HG02840 (cell line): ENCODE results near the gene CACNA2D2.

Source experiments
- ATAC-seq: cut with Tn5 transposase; IDR thresholded peaks from one replicate; pipeline ENCODE4 v1.9.1; 2021; ENCODE audit warnings: mild to moderate bottlenecking, moderate library complexity, moderate number of reproducible peaks; ENCODE audit not compliant: unreplicated experiment, low FRiP score

CACNA2D2 gene

DNA sequence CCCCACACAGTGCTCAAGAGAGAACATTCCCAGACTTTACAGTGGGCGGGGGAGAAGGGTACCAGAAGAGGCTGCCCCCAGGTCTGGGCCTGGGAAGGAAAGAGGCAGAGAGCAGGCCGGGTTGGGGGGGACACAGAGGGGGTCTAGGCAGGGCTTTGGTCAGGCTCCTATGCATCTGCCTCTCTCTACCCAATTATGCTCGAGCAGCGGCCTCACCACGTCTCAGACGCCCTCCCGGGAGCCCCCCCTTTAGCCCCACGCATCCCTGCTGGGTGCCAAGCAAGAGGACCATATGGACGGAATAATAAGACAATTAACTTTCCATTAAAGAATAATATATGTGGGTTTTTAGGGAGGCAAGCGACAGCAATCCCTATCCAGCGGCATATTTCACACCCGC lies 32.8 kb downstream of the CACNA2D2 start:
- no peak for ATAC-seq

DNA sequence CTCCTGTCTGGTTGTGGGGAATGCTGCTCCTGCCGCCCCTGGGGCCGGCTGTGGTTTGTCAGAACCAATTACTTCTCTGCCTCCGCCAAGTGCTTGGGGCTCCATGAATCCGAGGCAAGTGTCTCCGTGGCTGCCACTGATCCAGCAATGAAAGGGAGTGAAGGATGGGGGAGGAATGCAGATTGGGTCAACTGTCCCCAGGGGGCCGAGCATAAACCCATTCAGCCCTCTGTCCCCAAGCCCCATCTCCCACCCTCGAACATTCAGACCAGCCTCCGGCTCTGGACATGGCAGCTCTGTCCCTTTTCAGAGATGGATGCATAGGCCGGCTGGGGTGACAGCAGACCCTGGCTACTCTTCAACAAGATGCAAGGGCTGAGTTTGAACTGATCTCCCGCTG lies 35.5 kb downstream of the CACNA2D2 start:
- ATAC-seq = no peak

DNA sequence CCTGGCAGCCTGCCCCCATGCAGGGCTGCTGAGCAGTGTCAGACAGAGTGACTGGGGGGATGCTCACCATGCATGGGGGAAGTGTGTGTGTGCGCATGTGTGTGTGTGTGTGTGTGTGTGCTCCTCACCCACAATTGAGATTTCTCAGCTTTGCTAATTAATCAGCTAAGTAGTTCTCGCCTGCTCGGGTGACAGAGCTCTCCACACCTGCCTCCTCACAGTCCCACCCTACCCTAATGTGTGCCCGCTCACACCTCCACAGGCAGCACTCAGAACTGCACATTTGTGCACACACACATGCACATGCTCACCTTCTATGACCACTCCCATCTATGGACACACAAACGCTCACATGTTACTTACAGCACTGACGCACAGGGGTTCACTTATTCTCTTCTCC lies 37.3 kb downstream of the CACNA2D2 start:
- no peak for ATAC-seq

DNA sequence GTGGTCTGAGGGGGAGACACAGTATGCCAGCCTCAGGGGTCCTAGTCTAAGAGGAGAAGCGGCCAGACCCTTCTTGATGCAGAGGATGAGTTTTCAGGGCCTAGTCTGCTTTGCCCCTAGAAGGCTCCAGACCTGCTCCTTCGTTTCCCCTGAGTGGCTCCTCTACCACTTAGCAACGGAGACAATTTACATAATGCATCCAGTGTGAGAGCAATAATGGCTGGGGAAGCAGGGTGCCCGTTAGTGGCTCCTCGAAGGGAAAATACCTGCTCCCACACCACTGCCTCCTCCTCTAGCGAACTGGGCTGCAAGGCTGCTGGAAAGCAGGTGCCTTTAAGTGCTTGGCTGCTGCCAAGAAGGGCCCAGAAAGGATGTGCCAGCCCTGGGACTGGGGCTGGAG lies 38.9 kb downstream of the CACNA2D2 start:
- ATAC-seq = no peak

DNA sequence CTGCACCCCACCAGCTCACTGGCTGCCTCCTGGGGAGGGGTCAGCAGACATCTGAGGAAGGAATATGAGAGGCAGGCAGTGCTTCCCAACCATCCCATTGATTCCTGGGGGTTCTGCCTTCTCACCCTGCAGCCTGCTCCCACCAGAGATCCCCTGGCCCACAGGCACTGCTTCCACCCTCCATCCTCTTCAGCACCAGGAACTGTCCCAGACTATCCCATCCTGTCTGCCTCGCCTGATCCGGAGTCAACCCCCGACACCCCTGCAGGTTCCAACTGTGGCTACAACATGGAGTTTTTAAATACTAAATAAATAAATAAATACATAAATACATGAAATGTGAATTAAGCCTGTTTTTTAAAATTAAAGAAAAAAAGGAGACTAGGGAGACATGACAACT lies 43.6 kb downstream of the CACNA2D2 start:
- ATAC-seq = no peak

DNA sequence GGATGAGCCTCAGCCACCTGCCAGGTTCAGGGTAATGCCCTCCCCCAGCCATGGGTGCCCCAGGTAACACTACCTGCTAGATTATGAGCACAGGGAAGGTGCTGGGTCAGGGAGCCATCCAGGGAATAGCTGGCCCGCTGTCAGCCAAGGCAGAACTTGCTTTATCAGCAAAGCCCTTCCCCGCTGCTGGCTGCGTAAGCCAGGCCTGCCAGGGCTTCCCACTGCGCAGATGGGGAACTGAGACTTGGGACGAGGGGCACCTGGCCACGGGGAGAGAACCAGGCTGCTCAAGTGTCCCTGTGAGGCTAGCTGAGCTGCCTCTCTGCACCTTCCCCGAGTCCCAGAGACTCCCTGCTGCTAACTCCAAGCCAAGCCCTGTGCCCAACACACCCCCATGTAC lies 45.4 kb downstream of the CACNA2D2 start:
- no peak for ATAC-seq

DNA sequence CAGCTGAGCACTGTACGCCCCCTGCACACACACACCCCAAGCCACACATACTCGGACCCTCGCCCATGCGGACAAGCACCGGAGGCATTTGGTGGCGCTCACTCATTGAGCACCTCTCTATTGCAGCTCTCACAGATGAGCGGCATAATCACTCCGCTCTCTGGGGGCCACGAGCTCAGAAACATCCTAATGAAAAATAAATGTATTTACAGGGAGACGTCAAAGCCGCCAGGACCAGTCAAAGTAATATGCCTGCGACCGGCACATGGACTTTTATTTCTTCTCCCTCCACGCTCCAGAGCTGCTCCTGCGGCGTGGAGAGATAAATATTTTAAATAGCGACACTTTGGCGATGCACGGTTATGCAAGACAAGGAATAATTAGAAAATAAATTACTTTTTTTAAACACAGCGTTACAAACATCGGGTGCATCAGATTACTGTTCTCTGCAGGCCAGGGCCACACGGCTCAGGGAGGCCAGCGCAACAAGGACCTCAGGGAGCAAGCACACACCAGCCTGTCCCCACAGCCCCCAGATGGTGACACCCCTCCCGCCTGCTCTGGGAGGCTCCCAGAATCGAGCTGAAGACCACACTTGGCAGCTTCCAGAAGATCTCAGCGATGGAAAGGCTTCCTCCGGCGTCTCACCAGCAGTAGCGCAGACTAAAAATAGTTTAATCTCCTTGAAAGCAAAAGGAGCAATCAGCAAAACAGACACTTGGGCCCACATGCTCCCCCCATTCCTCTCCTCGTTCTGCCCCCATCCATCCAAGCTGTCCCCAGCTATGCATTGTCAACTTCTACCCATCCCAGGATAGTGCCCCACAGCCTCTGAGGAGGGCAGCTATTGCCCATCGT lies 48.0 kb downstream of the CACNA2D2 start:
- ATAC-seq = no peak

DNA sequence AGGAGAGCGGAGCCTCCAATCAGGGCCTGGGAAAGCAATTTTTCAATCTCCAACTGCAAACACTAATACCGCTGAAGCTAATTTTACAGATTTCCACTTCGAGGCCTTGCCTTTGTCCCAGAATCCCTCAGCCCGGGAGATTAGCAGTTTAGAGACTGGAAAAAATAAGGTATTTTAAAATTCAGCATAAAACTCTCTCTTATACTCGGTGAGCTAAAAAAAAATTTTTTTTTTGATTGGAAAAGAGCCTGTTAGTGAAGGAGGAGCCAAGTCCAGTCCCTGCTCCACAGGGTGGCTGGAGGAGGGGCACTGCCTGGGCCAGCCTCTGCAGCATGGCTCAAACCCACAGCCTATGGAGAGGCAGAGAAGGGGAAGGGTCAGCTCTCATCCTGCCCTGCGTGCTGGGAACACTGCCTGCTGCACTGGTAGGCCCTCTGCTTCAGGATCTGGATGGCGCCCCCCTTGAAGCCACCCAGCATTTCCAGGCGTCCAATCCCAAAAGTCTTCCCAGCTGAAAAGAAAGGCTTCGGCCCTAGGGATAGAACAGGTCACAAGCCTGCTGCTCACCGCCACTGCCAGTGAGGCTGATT lies 48.9 kb downstream of the CACNA2D2 start:
- ATAC-seq = no peak

DNA sequence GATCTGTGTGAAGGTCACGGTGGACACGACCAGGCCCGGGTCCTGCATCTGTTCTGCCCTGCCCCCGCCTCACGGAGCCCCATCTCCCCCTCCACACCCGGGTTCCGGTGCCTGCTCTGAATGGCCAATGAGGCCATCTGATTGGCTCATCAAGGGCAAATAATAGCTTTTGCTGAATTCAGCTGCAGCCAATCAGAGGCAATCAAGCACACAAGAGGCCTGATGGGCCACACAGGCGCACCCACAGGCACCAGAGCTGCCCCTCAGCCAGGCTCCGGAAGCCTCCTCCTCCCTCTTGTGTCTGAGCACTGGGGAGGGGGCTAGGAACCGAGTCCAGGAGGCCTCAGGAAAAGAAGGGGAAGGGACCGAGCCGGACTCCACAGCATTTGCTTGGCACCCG lies 49.5 kb downstream of the CACNA2D2 start:
- no peak for ATAC-seq

DNA sequence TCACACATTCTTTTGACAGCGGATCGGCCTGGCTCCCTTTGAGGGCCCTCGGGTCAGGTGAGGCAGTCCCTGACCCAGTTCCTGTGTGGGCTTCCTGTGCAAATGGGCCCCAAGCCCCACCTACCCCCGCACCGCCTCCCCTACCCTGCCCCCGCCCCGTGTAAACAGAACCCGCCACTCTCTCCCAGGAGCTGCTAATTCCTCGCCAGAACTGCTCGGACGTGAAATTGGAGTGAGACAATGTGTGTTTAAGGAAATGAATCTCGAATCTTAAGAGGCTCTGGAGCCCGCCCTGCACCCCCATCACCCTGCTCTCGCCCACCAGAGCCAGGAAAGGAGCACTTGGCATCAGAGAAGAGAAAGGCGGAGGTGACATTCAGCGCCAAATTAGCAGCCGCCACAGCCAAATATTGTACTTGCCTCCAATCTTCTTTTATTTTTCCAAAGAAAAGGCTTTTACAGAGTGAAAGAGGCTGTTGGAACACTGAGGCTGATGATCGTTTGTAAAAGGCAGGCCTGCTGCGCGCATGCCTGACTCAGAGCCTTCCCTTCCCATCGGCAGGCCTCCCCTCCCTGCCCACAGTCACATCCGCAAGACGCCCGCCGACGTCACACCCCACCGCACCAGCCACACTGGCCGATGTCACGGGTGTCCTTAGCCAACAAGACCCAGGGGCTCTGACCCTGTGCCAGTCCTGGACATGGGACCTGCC lies 53.1 kb downstream of the CACNA2D2 start:
- ATAC-seq = no peak

DNA sequence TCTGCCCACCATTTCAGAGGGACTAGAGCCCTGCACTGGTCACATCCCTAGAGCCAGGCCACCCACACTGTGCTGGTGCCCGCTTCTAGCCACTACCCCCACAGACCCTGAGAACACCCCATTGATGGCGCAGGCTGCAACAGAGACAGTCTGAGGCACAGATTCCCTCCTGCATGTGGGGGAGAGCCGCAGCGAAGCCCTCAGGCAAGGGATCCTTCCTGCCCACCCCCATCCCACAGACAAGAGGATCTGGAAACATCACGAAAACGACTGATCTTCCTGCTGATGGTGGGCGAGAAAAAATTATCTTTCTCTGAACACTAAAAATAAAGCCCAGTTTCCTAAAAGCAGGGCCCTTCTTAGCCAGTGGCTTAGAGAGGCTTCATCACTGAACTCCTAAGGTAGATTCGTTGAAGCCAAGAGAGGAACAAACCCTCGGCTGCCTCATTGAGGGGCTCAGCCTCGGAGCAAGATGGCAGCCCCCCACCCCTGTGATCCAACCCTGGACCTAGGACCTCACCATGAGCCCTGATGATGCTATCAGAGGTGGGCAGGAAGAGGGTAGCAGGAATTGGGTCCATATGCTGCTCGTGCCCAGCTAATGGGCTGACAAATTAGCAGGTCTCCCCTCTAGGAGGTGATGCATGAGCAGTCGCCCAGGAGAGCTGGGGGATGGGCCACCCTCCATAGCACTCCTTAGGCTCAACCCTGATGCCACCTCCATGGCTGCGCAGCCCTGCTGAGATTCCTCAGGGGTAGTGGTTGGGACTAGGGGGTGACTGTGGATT lies 54.5 kb downstream of the CACNA2D2 start:
- no peak for ATAC-seq

DNA sequence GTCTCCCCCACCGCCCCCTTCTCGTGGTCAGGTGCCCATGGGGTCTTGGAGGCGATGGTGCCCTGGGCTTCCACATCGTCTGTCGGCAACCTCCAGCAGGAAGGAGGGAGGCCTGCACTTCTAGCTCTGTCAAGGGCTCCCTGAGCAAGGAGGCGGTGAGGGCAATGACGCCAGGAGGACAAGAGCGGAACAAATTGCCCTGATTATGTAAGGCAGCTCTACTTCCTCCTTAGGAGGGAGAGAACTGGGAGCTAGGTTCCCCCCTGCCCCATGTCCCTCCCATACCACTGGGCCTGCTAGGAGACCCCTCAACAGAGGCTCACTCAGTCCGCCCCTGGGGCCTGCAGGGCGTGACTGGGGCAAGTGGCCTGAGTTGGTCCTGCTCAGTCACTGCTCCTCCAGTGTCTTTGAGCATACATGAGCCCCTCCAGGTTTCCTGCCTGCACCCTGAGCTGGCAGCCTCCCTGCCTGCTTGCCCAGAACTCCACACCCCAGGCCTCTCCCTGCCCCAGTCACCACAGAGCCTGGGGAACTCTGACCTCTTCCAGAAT lies 56.1 kb downstream of the CACNA2D2 start:
- no peak for ATAC-seq

DNA sequence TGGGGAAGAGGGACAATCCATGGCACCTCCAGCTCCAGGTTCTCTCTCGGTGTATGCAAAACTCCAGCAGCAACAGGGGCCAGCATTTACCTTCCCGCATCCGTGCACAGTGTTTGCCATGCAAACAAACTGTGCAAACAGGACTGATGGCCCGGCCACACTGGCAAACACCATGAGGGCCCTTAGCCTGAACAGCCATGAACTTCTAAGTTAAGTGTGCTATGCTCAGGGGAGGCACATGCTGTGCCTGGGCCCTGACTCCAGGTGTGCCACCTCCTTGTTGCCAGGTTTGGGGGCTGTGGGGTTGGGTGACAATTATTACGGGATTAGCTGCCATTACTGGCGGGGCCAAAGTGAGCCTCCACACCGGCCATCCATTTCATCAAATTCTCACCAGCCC lies 57.5 kb downstream of the CACNA2D2 start:
- no peak for ATAC-seq

DNA sequence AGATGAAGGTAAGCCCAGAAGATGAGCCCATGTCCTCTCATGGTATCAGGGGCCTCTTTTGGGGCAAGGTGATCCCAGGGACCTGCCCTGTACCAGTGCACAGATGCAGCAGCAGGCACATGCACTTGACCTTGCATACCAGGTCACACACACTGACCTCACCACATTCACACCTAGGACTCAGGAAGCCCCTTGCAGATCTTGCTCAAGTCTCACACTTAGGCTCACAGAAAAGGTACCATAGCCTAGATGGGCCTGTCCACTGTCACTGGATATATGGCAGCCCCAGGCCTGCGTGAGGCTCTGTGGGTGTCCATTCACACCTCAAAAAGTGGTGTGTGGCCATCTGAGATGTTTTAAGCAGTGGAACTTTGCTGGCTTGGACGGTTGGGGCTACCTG lies 58.7 kb downstream of the CACNA2D2 start:
- ATAC-seq = no peak

DNA sequence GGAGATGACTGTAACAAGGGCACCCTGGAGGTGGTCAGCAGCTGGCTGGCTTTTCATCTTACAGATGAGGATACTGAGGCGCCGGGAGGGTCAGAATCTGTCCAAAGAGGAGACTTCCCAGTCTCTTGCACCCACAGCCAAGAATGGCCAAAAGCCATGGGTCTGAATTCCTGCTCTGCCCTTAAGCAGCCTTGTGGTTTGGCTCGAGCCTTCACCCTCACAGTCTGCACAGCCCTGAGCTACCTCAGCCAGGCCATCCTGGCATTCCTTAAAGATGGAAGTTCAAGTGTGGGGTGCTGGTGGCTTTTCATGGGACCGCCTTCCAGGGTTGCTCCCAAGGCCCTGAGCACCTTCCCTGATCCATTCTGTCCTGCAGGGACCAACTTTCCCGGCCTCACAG lies 59.2 kb downstream of the CACNA2D2 start:
- ATAC-seq = no peak

DNA sequence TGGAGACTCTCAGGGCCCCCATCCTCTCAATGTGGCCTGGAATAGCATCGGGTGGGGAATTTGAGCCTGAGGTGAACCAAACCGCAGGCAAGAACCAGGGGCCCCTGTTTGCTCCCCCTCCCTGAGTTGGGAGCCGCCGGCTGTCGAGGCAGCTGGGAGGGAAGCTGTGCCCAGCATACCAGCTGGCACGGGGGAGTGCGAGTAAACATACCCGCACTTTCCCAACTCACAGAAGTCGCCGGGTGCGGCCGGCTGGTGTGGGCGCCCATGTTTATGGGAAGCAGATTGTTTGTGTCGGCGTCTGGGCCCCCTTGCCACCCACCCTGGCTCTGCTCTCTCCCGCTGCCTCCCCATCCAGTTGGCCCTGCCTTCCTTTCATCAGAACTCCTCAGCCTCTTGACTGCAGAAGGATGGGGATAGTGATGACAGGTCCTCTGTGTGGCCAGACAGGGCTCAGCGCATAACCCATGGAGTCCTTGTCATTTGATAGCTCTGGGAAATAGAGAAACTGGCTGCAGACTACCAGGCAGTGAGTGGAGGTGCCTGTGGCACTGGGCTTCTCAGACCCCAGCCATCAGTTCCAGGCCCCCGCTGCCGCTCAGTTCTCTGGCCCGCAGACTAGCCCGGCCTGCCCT lies 60.4 kb downstream of the CACNA2D2 start:
- ATAC-seq = no peak

DNA sequence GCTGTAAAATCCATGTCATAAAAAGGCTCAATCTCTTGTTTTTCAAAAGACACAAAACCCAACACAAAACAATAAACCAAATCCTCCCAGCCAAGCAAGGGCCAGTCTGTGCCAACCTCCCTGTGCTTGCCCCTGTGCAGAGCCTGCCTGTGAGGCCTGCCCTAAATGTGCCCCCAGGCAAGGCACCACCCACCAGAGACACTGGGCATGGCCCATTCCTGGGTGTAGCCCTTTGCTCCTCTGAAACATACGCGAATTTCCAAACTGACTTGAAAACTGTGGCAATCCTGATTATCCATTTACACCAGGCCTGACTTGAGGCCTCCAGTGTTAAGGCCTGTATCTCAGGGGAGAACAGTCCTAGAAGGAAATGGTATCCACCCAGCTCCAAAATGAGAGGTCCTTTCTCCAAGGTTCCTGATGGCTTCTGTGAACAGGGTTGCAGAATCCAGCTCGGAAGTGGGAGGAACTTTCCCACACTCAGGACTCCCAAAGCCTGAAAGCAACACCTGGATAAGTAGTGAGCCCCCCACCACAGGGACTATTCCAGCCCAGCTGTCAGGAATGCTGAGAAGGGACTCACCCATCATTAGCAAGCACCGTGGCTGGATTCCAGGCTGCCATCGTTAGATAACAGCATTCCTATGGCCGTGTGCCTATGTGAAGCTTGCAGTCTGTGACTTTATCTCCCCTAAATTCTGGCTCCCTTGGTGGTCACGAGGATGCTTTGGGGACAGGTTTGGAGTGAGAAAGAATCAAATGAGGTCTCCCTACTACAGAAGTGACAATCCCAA lies 61.8 kb downstream of the CACNA2D2 start:
- ATAC-seq = no peak

DNA sequence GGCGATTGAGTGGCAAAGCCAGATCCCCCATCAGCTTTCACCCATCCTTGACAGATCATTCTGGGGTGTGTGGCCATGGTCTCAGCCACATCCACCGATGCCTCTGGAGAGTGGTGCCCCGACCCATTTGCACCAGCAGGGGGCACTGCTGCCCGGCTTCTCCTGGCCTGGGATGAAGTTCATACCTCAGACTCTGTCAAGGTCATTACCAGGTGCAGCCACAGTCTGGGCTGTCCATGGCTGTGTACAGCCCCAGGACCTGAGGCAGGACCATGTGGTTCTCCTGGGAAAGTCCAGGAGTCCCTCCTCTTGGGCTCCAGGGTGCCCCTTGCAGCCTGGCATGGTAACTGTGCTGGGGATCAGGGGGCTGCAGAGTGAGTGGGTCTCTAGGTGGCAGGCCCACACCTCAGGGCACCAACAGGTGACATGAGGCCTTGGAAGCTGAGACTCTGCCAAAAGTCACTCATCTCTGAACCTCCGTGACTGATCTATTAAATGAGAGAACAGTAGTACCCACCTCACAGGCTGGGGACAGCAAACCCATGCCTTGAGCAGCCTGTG lies 67.2 kb downstream of the CACNA2D2 start:
- ATAC-seq = no peak
